ENCODE results near the gene IFNA13. TPM values are rescaled to one million over a fixed set of nuclear protein-coding genes. Genes with fewer than 3 reads are reported as not detected.

Gene IFNA13
- total and polyA plus RNA-seq, 2 of the 13 experiments (the other 11 are each of a cell fraction or from before 2014, with no cell fraction given) = not detected

DNA sequence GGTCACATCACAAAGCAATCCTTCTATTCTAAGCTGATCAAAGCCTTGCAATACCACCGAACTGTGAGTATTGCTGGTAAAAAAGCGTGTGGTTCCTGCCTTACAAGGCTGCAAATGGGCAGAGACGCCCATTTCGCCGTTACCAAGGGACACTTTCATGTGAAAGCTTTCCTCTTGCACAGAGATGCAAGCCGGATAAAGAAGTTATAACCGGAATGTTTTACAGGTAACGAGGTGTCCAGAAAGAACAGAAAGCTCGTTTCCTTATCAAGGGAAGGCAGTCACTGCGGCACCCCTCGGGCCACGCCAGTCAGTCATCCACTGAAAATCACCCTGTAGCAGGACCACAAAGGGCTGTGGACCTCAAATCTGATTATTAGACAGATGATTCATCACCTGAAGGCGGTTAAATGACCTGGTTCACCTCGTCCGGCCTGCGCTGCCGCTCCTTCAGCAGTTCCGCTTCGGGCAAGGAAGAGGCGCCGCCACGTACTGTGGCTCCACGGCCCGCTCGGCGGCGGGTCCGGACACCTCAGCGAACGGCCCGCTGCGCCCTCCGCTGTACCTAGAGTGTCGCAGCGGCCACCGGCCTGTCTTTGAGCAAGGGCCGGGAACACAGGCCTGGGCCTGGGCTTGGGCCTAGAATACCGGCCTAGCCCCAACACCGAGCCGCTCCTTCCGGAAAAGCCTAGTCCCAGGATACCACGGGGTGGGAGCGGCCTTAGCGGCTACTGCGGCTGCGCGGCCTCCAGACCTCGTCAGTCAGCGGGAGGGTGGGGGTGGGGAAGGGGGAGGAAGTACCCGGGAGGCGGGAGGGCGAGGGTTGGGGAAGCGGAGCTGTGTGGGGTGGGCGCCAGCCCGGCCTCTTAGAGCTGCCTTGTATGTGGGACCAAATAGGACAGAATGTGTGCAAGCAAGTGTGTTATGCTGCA is 32.9 kb downstream of the IFNA13 start, which contains the start of gene KLHL9 (continued):
- TF ChIP-seq, protein P1, sequence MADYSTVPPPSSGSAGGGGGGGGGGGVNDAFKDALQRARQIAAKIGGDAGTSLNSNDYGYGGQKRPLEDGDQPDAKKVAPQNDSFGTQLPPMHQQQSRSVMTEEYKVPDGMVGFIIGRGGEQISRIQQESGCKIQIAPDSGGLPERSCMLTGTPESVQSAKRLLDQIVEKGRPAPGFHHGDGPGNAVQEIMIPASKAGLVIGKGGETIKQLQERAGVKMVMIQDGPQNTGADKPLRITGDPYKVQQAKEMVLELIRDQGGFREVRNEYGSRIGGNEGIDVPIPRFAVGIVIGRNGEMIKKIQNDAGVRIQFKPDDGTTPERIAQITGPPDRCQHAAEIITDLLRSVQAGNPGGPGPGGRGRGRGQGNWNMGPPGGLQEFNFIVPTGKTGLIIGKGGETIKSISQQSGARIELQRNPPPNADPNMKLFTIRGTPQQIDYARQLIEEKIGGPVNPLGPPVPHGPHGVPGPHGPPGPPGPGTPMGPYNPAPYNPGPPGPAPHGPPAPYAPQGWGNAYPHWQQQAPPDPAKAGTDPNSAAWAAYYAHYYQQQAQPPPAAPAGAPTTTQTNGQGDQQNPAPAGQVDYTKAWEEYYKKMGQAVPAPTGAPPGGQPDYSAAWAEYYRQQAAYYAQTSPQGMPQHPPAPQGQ (CRISPR knock-in tag; IDR thresholded peaks at IDR 0.05; ENCODE audit: borderline replicate concordance) = peak; percentile 50; the same call in 1 of the 2 replicates
- TF ChIP-seq ARNT2 (CRISPR knock-in tag; IDR thresholded peaks at IDR 0.05; ENCODE audit: low read depth) = peak; percentile 80
- TF ChIP-seq, protein P2, sequence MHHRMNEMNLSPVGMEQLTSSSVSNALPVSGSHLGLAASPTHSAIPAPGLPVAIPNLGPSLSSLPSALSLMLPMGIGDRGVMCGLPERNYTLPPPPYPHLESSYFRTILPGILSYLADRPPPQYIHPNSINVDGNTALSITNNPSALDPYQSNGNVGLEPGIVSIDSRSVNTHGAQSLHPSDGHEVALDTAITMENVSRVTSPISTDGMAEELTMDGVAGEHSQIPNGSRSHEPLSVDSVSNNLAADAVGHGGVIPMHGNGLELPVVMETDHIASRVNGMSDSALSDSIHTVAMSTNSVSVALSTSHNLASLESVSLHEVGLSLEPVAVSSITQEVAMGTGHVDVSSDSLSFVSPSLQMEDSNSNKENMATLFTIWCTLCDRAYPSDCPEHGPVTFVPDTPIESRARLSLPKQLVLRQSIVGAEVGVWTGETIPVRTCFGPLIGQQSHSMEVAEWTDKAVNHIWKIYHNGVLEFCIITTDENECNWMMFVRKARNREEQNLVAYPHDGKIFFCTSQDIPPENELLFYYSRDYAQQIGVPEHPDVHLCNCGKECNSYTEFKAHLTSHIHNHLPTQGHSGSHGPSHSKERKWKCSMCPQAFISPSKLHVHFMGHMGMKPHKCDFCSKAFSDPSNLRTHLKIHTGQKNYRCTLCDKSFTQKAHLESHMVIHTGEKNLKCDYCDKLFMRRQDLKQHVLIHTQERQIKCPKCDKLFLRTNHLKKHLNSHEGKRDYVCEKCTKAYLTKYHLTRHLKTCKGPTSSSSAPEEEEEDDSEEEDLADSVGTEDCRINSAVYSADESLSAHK (CRISPR knock-in tag; IDR thresholded peaks at IDR 0.05; ENCODE audit: borderline replicate concordance) = no peak
- no peak for TF ChIP-seq ZNF652 (CRISPR knock-in tag; IDR thresholded peaks at IDR 0.05; ENCODE audit: borderline replicate concordance, low read depth)
- TF ChIP-seq ZNF333 (CRISPR knock-in tag; IDR thresholded peaks at IDR 0.05; ENCODE audit: borderline replicate concordance) = peak; percentile 63; the same call in 1 of the 2 replicates
- no peak for TF ChIP-seq ARID2 (CRISPR knock-in tag; IDR thresholded peaks at IDR 0.05; ENCODE audit: borderline replicate concordance)
- TF ChIP-seq KDM5A (IDR thresholded peaks at IDR 0.05; ENCODE audit: borderline replicate concordance, low read length) = 0 out of 2 replicates have a peak, but pooled peaks have one; percentile 42
- TF ChIP-seq KMT2B (CRISPR knock-in tag; IDR thresholded peaks at IDR 0.05) = peak; percentile 80; the same call in 1 of the 2 replicates
- peak; percentile 32; the same call in 1 of the 2 replicates for TF ChIP-seq ELF4 (CRISPR knock-in tag; IDR thresholded peaks at IDR 0.05; ENCODE audit: borderline replicate concordance)
- TF ChIP-seq, protein P3, sequence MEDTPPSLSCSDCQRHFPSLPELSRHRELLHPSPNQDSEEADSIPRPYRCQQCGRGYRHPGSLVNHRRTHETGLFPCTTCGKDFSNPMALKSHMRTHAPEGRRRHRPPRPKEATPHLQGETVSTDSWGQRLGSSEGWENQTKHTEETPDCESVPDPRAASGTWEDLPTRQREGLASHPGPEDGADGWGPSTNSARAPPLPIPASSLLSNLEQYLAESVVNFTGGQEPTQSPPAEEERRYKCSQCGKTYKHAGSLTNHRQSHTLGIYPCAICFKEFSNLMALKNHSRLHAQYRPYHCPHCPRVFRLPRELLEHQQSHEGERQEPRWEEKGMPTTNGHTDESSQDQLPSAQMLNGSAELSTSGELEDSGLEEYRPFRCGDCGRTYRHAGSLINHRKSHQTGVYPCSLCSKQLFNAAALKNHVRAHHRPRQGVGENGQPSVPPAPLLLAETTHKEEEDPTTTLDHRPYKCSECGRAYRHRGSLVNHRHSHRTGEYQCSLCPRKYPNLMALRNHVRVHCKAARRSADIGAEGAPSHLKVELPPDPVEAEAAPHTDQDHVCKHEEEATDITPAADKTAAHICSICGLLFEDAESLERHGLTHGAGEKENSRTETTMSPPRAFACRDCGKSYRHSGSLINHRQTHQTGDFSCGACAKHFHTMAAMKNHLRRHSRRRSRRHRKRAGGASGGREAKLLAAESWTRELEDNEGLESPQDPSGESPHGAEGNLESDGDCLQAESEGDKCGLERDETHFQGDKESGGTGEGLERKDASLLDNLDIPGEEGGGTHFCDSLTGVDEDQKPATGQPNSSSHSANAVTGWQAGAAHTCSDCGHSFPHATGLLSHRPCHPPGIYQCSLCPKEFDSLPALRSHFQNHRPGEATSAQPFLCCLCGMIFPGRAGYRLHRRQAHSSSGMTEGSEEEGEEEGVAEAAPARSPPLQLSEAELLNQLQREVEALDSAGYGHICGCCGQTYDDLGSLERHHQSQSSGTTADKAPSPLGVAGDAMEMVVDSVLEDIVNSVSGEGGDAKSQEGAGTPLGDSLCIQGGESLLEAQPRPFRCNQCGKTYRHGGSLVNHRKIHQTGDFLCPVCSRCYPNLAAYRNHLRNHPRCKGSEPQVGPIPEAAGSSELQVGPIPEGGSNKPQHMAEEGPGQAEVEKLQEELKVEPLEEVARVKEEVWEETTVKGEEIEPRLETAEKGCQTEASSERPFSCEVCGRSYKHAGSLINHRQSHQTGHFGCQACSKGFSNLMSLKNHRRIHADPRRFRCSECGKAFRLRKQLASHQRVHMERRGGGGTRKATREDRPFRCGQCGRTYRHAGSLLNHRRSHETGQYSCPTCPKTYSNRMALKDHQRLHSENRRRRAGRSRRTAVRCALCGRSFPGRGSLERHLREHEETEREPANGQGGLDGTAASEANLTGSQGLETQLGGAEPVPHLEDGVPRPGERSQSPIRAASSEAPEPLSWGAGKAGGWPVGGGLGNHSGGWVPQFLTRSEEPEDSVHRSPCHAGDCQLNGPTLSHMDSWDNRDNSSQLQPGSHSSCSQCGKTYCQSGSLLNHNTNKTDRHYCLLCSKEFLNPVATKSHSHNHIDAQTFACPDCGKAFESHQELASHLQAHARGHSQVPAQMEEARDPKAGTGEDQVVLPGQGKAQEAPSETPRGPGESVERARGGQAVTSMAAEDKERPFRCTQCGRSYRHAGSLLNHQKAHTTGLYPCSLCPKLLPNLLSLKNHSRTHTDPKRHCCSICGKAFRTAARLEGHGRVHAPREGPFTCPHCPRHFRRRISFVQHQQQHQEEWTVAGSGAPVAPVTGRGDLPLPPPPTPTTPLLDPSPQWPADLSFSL (CRISPR knock-in tag; IDR thresholded peaks at IDR 0.05) = no peak
- TF ChIP-seq, protein P4, sequence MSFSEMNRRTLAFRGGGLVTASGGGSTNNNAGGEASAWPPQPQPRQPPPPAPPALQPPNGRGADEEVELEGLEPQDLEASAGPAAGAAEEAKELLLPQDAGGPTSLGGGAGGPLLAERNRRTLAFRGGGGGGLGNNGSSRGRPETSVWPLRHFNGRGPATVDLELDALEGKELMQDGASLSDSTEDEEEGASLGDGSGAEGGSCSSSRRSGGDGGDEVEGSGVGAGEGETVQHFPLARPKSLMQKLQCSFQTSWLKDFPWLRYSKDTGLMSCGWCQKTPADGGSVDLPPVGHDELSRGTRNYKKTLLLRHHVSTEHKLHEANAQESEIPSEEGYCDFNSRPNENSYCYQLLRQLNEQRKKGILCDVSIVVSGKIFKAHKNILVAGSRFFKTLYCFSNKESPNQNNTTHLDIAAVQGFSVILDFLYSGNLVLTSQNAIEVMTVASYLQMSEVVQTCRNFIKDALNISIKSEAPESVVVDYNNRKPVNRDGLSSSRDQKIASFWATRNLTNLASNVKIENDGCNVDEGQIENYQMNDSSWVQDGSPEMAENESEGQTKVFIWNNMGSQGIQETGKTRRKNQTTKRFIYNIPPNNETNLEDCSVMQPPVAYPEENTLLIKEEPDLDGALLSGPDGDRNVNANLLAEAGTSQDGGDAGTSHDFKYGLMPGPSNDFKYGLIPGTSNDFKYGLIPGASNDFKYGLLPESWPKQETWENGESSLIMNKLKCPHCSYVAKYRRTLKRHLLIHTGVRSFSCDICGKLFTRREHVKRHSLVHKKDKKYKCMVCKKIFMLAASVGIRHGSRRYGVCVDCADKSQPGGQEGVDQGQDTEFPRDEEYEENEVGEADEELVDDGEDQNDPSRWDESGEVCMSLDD (CRISPR knock-in tag; IDR thresholded peaks at IDR 0.05; ENCODE audit: borderline replicate concordance) = no peak
- TF ChIP-seq ZNF121 (CRISPR knock-in tag; IDR thresholded peaks at IDR 0.05) = no peak
- TF ChIP-seq NR1H2 (CRISPR knock-in tag; IDR thresholded peaks at IDR 0.05; ENCODE audit: borderline replicate concordance, low read depth) = 0 out of 2 replicates have a peak, but pooled peaks have one; percentile 73
